GM13977 (cell line): ENCODE measurements around the gene SHISA8.
A peak's percentile ranks its signal among the peaks of the same experiment; 100 is the strongest.

ENCODE experiments used
- DNase-seq: peaks from one replicate; pipeline ENCODE4 v3.0.0; 2012; ENCODE audit warnings: low spot score
- CTCF ChIP-seq: IDR thresholded peaks from 2 replicates; pipeline ENCODE4 v1.5.1; 2012; ENCODE audit warnings: mild to moderate bottlenecking, control low read depth; ENCODE audit not compliant: insufficient read depth; ENCODE audit errors: extremely low read depth, missing control alignments
- in situ Hi-C: fragments of 300-500 bp; cut with MboI; formaldehyde crosslinking; loops from one replicate; pipeline ENCODE4 v1.12.0; 2022; ENCODE audit warnings: low sequenced_read_pairs, low pct_unique_long_range_greater_than_20kb, mixed read lengths, inconsistent platforms; ENCODE audit not compliant: unreplicated experiment

Gene SHISA8

GRCh38 chr22:41910050-41911000 is 4.5 kb downstream of the SHISA8 start:
- in situ Hi-C loops = no loop called here
- peak; percentile 70 for DNase-seq
- TF ChIP-seq CTCF = no peak

- DNase-seq = no peak
- in situ Hi-C loops = no loop called here
- no peak for TF ChIP-seq CTCF
Observed at GRCh38 chr22:41909310-41910049, 5.4 kb downstream of the SHISA8 start.

- in situ Hi-C loops = no loop called here
- DNase-seq = no peak
- TF ChIP-seq CTCF = no peak
Observed at GRCh38 chr22:41908411-41909309, 6.2 kb downstream of the SHISA8 start.

- no peak for DNase-seq
- TF ChIP-seq CTCF = no peak
- in situ Hi-C loops = no loop called here
Observed at GRCh38 chr22:41907436-41908401, 7.2 kb downstream of the SHISA8 start.

- TF ChIP-seq CTCF = no peak
- no peak for DNase-seq
- in situ Hi-C loops = no loop called here
Observed at GRCh38 chr22:41906822-41907221, 8.1 kb downstream of the SHISA8 start.
